BJ (cell line): Measurements from ENCODE around the gene CLDN4. TPM values are rescaled to one million over a fixed set of nuclear protein-coding genes. Genes with fewer than 3 reads are reported as not detected.
A peak's percentile ranks its signal among the peaks of the same experiment; 100 is the strongest.

Experiments
- CTCF ChIA-PET: fragments of 350-600 bp; formaldehyde crosslinking; extraction: SDS; loops from one replicate; lab custom pipeline; 2021; ENCODE audit warnings: antibody characterized with exemption, inconsistent platforms; lab: Yijun Ruan, JAX
- POLR2A ChIA-PET: fragments of 300-600 bp; sonication (Branson Sonifier 250); formaldehyde crosslinking; extraction: SDS; loops from one replicate; lab custom pipeline; 2021; ENCODE audit warnings: antibody characterized with exemption; lab: Charles Lee
- DNase-seq: peaks from one replicate; pipeline ENCODE4 v3.0.0-alpha.2; 2011; ENCODE audit warnings: low read depth
- H3K27me3 ChIP-seq: 2 replicates; pipeline ENCODE4 v1.6.0; 2011; ENCODE audit warnings: low read length; ENCODE audit not compliant: control insufficient read depth, insufficient read depth
- H3K36me3 ChIP-seq: 2 replicates; pipeline ENCODE4 v1.5.1; 2011; ENCODE audit warnings: low read length; ENCODE audit not compliant: control insufficient read depth, insufficient read depth
- H3K4me3 ChIP-seq: 2 replicates; pipeline ENCODE4 v1.5.1; 2011; ENCODE audit warnings: low read depth, mild to moderate bottlenecking, control low read depth, low read length
- CTCF ChIP-seq: IDR thresholded peaks from 2 replicates; pipeline ENCODE4 v1.5.1; 2011; ENCODE audit warnings: low read depth, mild to moderate bottlenecking, control low read depth, inconsistent platforms, low read length, moderate library complexity; ENCODE audit not compliant: insufficient read depth
- polyA plus RNA-seq: library from polyadenylated mRNA; depleted of rRNA; stranded (reverse); fragments of >200 nt; gene quantifications from 2 replicates; pipeline ENCODE4 v1.2.3, GENCODE V29; 2011

Gene CLDN4
- polyA plus RNA-seq, 1 experiment, result 0.18 TPM

- no peak overlapping the region for H3K4me3 ChIP-seq
- no peak for TF ChIP-seq CTCF
- H3K36me3 ChIP-seq, result no peaks in the 10 kb centered on the region
- DNase-seq, result no peak
- H3K27me3 ChIP-seq, result no peaks in the 10 kb centered on the region
- ChIA-PET POLR2A (no interaction called here), CTCF (interaction anchor here (1.2 to 2.0 kb wide), 2 partner anchors 14 to 29 kb away, joined by 3 to 4 read pairs; no protein-coding TSS in a partner anchor)
Observed at GRCh38 chr7:73840715-73841379, 10.1 kb downstream of the CLDN4 start.

- DNase-seq, result no peak
Observed at GRCh38 chr7:73841689-73842066, 10.9 kb downstream of the CLDN4 start.

GRCh38 chr7:73842067-73842976 lies 11.5 kb downstream of the CLDN4 start, which contains the start of gene METTL27:
Gene METTL27 (minus strand): TSS chr7:73842516. CDS start chr7:73842140, 376 bp downstream.
- ChIA-PET POLR2A (interaction anchor here (0.6 to 1.0 kb wide), 5 partner anchors 8 to 341 kb away, joined by 3 to 9 read pairs (median 4); no protein-coding TSS in a partner anchor), CTCF (interaction anchor here (0.6 to 2.0 kb wide), 6 partner anchors 9 to 31 kb away, joined by 3 to 5 read pairs (median 4); no protein-coding TSS in a partner anchor)
- no peak for DNase-seq
- no peak for TF ChIP-seq CTCF
- no peaks in the 10 kb centered on the region for H3K36me3 ChIP-seq
- no peaks in the 10 kb centered on the region for H3K27me3 ChIP-seq
- H3K4me3 ChIP-seq, result peak within 1 kb of the TSS; percentile 74

More at GRCh38 chr7:73841689-73842066, 10.9 kb downstream of the CLDN4 start:
- POLR2A ChIA-PET, result no interaction called here
- Histone ChIP-seq H3K36me3 (no peaks in the 10 kb centered on the region), H3K27me3 (no peaks in the 10 kb centered on the region), H3K4me3 (peak overlapping the region; percentile 74)
- CTCF ChIA-PET, result interaction anchor here (0.9 to 2.0 kb wide), 3 partner anchors 12 to 30 kb away, joined by 3 to 4 read pairs (median 3); no protein-coding TSS in a partner anchor
- no peak for TF ChIP-seq CTCF

- CTCF ChIA-PET, result interaction anchor here (1.3 to 1.5 kb wide), 3 partner anchors 12 to 46 kb away, joined by 3 to 6 read pairs (median 4); no protein-coding TSS in a partner anchor
- H3K27me3 ChIP-seq, result no peaks in the 10 kb centered on the region
- POLR2A ChIA-PET, result no interaction called here
- no peak for TF ChIP-seq CTCF
- H3K36me3 ChIP-seq, result no peaks in the 10 kb centered on the region
- H3K4me3 ChIP-seq, result no peak overlapping the region
- DNase-seq, result no peak
Observed at GRCh38 chr7:73844131-73844547, 13.3 kb downstream of the CLDN4 start.
